Measurements from ENCODE around the gene NRP1.

GRCh38 chr10:33162248-33162575 is 172.3 kb downstream of the NRP1 start:
- TF ChIP-seq CTCF (IDR thresholded peaks at IDR 0.05) (no peak), POLR2A (IDR thresholded peaks at IDR 0.05) (no peak)

All from Peyer's patch (tissue), 4 donors.